Ovary (tissue), 3 donors: Measurements from ENCODE around the gene COMMD3.

Experiments used
- POLR2A ChIP-seq: fragments of 450-650 bp; IDR thresholded peaks from one replicate; pipeline ENCODE4 v1.6.1; 2017; ENCODE audit warnings: antibody characterized with exemption, mild to moderate bottlenecking, moderate library complexity
- TF ChIP-seq, protein P1 (sequence below), 3 donors: fragments of 450-650 bp in 2 of 3; fragments of 200-600 bp in 1 of 3; IDR thresholded peaks; one replicate each; pipeline versions ENCODE4 v1.5.1 to v1.8.0; 2016 to 2022; ENCODE audit warnings: antibody characterized with exemption in 3 of 3, mild to moderate bottlenecking in 1 of 3
- donor health status: DM: no; HTN: no; CAD: no.

- TF ChIP-seq POLR2A, result no peak
- TF ChIP-seq, protein P1, sequence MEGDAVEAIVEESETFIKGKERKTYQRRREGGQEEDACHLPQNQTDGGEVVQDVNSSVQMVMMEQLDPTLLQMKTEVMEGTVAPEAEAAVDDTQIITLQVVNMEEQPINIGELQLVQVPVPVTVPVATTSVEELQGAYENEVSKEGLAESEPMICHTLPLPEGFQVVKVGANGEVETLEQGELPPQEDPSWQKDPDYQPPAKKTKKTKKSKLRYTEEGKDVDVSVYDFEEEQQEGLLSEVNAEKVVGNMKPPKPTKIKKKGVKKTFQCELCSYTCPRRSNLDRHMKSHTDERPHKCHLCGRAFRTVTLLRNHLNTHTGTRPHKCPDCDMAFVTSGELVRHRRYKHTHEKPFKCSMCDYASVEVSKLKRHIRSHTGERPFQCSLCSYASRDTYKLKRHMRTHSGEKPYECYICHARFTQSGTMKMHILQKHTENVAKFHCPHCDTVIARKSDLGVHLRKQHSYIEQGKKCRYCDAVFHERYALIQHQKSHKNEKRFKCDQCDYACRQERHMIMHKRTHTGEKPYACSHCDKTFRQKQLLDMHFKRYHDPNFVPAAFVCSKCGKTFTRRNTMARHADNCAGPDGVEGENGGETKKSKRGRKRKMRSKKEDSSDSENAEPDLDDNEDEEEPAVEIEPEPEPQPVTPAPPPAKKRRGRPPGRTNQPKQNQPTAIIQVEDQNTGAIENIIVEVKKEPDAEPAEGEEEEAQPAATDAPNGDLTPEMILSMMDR (IDR thresholded peaks at IDR 0.05), result no peak
Observed at GRCh38 chr10:22285130-22285529, 31.1 kb upstream of the COMMD3 start.
